WTC11 (cell line): Measurements from ENCODE around the gene EEF1A1. TPM values are rescaled to one million over a fixed set of nuclear protein-coding genes. Genes with fewer than 3 reads are reported as not detected.
A peak's percentile ranks its signal among the peaks of the same experiment; 100 is the strongest.

Experiments
- ATAC-seq: fragments of 200-7000 bp; cut with Tn5 transposase; 2 replicates; pipeline ENCODE4 v1.10.0; 2021; ENCODE audit warnings: mild to moderate bottlenecking, moderate library complexity
- CTCF ChIA-PET: fragments of 300-600 bp; sonication (Branson Sonifier 250); formaldehyde crosslinking; loops from one replicate; lab custom pipeline; 2021; ENCODE audit warnings: antibody characterized with exemption; lab: Charles Lee
- POLR2A ChIA-PET: fragments of 350-600 bp; sonication (Branson Sonifier 250); formaldehyde crosslinking; loops from one replicate; lab custom pipeline; 2021; ENCODE audit warnings: antibody characterized with exemption; lab: Charles Lee
- DNase-seq: peaks from one replicate; pipeline ENCODE4 v3.0.0; 2021; ENCODE audit warnings: low spot score
- H3K27ac Mint-ChIP-seq: 2 replicates; pipeline ENCODE4 v1.8.0; 2021; ENCODE audit warnings: mixed read lengths
- H3K27me3 Mint-ChIP-seq: 2 replicates; pipeline ENCODE4 v1.8.0; 2021; ENCODE audit warnings: low read depth, mild to moderate bottlenecking, moderate library complexity, mixed read lengths
- H3K36me3 Mint-ChIP-seq: 2 replicates; pipeline ENCODE4 v1.8.0; 2021; ENCODE audit warnings: mixed read lengths
- H3K4me1 Mint-ChIP-seq: 2 replicates; pipeline ENCODE4 v1.8.0; 2022; ENCODE audit warnings: mixed read lengths
- H3K4me3 Mint-ChIP-seq: 2 replicates; pipeline ENCODE4 v1.8.0; 2021; ENCODE audit warnings: mild to moderate bottlenecking, moderate library complexity, mixed read lengths
- H3K9me3 Mint-ChIP-seq: 2 replicates; pipeline ENCODE4 v1.8.0; 2021; ENCODE audit warnings: mixed read lengths
- AFF4 ChIP-seq: sonication (generic); formaldehyde crosslinking; IDR thresholded peaks from 2 replicates; pipeline ENCODE4 v1.8.1; 2023; ENCODE audit warnings: mild to moderate bottlenecking, missing genetic modification reagents, borderline replicate concordance
- CBFB ChIP-seq: sonication (generic); formaldehyde crosslinking; IDR thresholded peaks from 2 replicates; pipeline ENCODE4 v1.8.1; 2022; ENCODE audit warnings: mild to moderate bottlenecking, low read depth, missing genetic modification reagents
- EMX1 ChIP-seq: fragments of 250-450 bp; sonication (Bioruptor Pico); IDR thresholded peaks from 2 replicates; pipeline ENCODE4 v1.8.0; 2021; ENCODE audit warnings: mild to moderate bottlenecking
- ERG ChIP-seq: fragments of 250-450 bp; sonication (Bioruptor Pico); IDR thresholded peaks from 2 replicates; pipeline ENCODE4 v1.8.0; 2021; ENCODE audit warnings: mild to moderate bottlenecking
- FOXK1 ChIP-seq: sonication (generic); formaldehyde crosslinking; IDR thresholded peaks from 2 replicates; pipeline ENCODE4 v1.8.0; 2022; ENCODE audit warnings: mild to moderate bottlenecking, moderate library complexity, missing genetic modification reagents
- GTF2I ChIP-seq: fragments of 250-450 bp; sonication (Bioruptor Pico); conservative IDR thresholded peaks from 2 replicates; pipeline ENCODE4 v1.4.0; 2021; ENCODE audit warnings: mild to moderate bottlenecking
- JUN ChIP-seq: sonication (generic); formaldehyde crosslinking; IDR thresholded peaks from 2 replicates; pipeline ENCODE4 v1.8.0; 2023; ENCODE audit warnings: mild to moderate bottlenecking, missing genetic modification reagents
- NFATC4 ChIP-seq: fragments of 250-450 bp; sonication (Bioruptor Pico); IDR thresholded peaks from 2 replicates; pipeline ENCODE4 v1.9.0; 2021; ENCODE audit warnings: mild to moderate bottlenecking
- PRRX2 ChIP-seq: fragments of 250-450 bp; sonication (Bioruptor Pico); IDR thresholded peaks from 2 replicates; pipeline ENCODE4 v1.8.0; 2021; ENCODE audit warnings: mild to moderate bottlenecking
- RORB ChIP-seq: fragments of 250-450 bp; sonication (Bioruptor Pico); IDR thresholded peaks from 2 replicates; pipeline ENCODE4 v1.9.0; 2021; ENCODE audit warnings: mild to moderate bottlenecking
- SMAD3 ChIP-seq: sonication (generic); formaldehyde crosslinking; IDR thresholded peaks from 2 replicates; pipeline ENCODE4 v1.8.0; 2022; ENCODE audit warnings: missing genetic modification reagents, mild to moderate bottlenecking, borderline replicate concordance
- ZNF425 ChIP-seq: fragments of 250-450 bp; sonication (Bioruptor Pico); conservative IDR thresholded peaks from 2 replicates; pipeline ENCODE4 v1.9.0; 2021; ENCODE audit warnings: mild to moderate bottlenecking
- ZNF532 ChIP-seq: fragments of 250-450 bp; sonication (Bioruptor Pico); IDR thresholded peaks from 2 replicates; pipeline ENCODE4 v1.9.0; 2021; ENCODE audit warnings: mild to moderate bottlenecking, borderline replicate concordance
- ZNF671 ChIP-seq: fragments of 250-450 bp; sonication (Bioruptor Pico); IDR thresholded peaks from 2 replicates; pipeline ENCODE4 v1.8.0; 2021; ENCODE audit warnings: mild to moderate bottlenecking
- total RNA-seq: library from RNA; stranded (reverse); gene quantifications from 3 replicates; pipeline ENCODE4 v1.2.3, GENCODE V29; 2021
- TF ChIP-seq, protein P1 (sequence below): fragments of 250-450 bp; sonication (Bioruptor Pico); IDR thresholded peaks from 2 replicates; pipeline ENCODE4 v1.9.0; 2021; ENCODE audit warnings: mild to moderate bottlenecking

EEF1A1 gene
- total RNA-seq, 1 experiment from 2014 or later, result 11,564 TPM

- H3K27me3 Mint-ChIP-seq, result peaks cover 5% of the 10 kb centered on the region; the same call in 1 of the 2 replicates
- DNase-seq (no peak), ATAC-seq (peak; percentile 12)
- POLR2A ChIA-PET, result interaction anchor here (0.5 to 2.8 kb wide), 7 partner anchors 9 to 832 kb away, joined by 3 to 11 read pairs (median 3); no protein-coding TSS in a partner anchor
- CTCF ChIA-PET, result interaction anchor here (1.6 kb wide), 1 partner anchor 138 kb away, joined by 8 read pairs; the partner anchor contains the start of gene SLC17A5
- peaks cover 46% of the 10 kb centered on the region for H3K4me1 Mint-ChIP-seq
- no peak overlapping the region for H3K4me3 Mint-ChIP-seq
- no peaks in the 10 kb centered on the region for H3K9me3 Mint-ChIP-seq
- peaks cover 51% of the 10 kb centered on the region for H3K36me3 Mint-ChIP-seq
- TF ChIP-seq NFATC4 (CRISPR knock-in tag), result peak; percentile 92; the same call in 1 of the 2 replicates
- peak; percentile 97 for TF ChIP-seq ZNF671 (CRISPR knock-in tag)
- peak; percentile 71; the same call in 1 of the 2 replicates for TF ChIP-seq ZNF532 (CRISPR knock-in tag)
- 0 out of 2 replicates have a peak, but pooled peaks have one; percentile 55 for TF ChIP-seq RORB (CRISPR knock-in tag)
- no peak for TF ChIP-seq FOXK1 (CRISPR knock-in tag)
- TF ChIP-seq CBFB (CRISPR knock-in tag), result no peak
- TF ChIP-seq JUN (CRISPR knock-in tag), result no peak
- TF ChIP-seq ZNF425 (CRISPR knock-in tag), result peak; percentile 77
- TF ChIP-seq PRRX2 (CRISPR knock-in tag), result peak; percentile 94; the same call in 1 of the 2 replicates
- TF ChIP-seq, protein P1, sequence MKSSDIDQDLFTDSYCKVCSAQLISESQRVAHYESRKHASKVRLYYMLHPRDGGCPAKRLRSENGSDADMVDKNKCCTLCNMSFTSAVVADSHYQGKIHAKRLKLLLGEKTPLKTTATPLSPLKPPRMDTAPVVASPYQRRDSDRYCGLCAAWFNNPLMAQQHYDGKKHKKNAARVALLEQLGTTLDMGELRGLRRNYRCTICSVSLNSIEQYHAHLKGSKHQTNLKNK (CRISPR knock-in tag), result peak; percentile 65; the same call in 1 of the 2 replicates
- peak; percentile 95 for TF ChIP-seq ERG (CRISPR knock-in tag)
- TF ChIP-seq GTF2I (CRISPR knock-in tag), result no peak
- peak; percentile 4; the same call in 1 of the 2 replicates for TF ChIP-seq EMX1 (CRISPR knock-in tag)
- TF ChIP-seq AFF4 (CRISPR knock-in tag), result peak; percentile 74; the same call in 1 of the 2 replicates
- TF ChIP-seq SMAD3 (CRISPR knock-in tag), result 0 out of 2 replicates have a peak, but pooled peaks have one; percentile 42
- TF ChIP-seq, all 79 proteins: peak for 11
- peak overlapping the region; percentile 98 for H3K27ac Mint-ChIP-seq
These were observed 6.1 kb downstream of the EEF1A1 start for GRCh38 chr6:73514746-73515110.
